Rectal smooth muscle tissue (tissue), 1 donor: Measurements from ENCODE around the gene SOCS1.

ENCODE experiments used
- H3K27ac ChIP-seq: one replicate; pipeline ENCODE4 v1.7.0; 2013; ENCODE audit warnings: low read depth, low read length, inconsistent platforms
- H3K27me3 ChIP-seq: one replicate; pipeline ENCODE4 v1.7.0; 2013; ENCODE audit warnings: low read length; ENCODE audit not compliant: control insufficient read depth, insufficient read depth
- H3K36me3 ChIP-seq: one replicate; pipeline ENCODE4 v1.7.0; 2013; ENCODE audit warnings: low read length; ENCODE audit not compliant: control insufficient read depth, insufficient read depth
- H3K4me1 ChIP-seq: one replicate; pipeline ENCODE4 v1.7.0; 2013; ENCODE audit warnings: low read length; ENCODE audit not compliant: control insufficient read depth, insufficient read depth
- H3K4me3 ChIP-seq: one replicate; pipeline ENCODE4 v1.7.0; 2013; ENCODE audit warnings: low read length
- H3K9ac ChIP-seq: one replicate; pipeline ENCODE4 v1.7.0; 2013; ENCODE audit warnings: low read length

Gene SOCS1

DNA sequence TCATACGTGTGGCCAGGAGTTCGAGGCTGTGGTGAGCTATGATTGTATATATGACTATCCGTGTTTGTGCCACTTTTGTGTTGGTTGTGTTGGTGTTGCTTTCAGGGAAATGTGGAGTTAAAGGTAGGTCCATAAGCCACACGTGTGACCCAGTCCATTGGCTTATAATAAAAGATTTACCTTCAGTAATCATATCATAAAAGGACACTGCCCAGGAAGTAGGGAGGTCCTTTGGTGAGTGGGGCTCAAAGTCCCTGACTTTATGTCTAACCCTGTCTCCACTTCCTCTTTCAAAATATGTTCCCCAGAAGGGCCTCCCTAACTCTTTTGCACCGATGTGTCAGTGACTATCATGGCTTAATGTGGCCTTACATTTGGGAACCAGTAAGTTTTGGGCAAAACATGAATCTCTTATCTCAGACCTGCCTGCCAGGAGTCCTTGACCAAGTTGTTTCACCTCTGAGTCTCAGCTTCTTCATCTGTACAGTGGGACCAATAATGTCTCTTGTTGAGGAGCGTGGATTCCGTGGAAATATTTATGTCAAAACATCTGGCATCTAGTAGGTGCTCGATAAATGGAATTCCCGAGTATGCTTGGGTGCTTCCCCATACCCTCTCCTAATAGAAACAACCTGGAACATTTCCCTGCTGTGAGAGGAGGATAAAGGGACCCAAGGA lies 8.3 kb upstream of the SOCS1 start:
- H3K27me3 ChIP-seq = no peaks in the 10 kb centered on the region
- no peaks in the 10 kb centered on the region for H3K36me3 ChIP-seq
- no peak overlapping the region for H3K27ac ChIP-seq
- no peak overlapping the region for H3K9ac ChIP-seq
- H3K4me3 ChIP-seq = no peak overlapping the region
- no peaks in the 10 kb centered on the region for H3K4me1 ChIP-seq

DNA sequence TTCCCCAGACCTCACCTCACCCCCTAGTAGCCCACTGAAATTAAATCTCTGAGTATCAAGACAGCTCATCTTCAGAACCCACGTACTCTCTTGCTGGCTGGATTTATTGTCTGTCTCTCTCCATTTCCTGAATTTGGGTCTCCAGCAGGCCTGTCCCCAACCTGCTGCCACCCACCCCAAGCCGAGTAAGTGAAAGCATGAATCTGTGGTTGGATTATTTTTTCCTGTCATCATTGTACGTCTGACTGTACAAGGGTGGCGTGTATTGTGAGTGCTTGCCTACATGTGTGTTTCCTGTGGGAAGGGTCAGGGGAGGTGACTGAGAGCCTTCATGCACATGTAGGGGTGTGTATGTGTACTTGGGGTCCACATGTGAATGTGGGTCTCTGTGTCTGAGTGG lies 7.7 kb upstream of the SOCS1 start:
- Histone ChIP-seq H3K36me3 (no peaks in the 10 kb centered on the region), H3K4me1 (no peaks in the 10 kb centered on the region), H3K9ac (no peak overlapping the region), H3K4me3 (no peak overlapping the region), H3K27me3 (no peaks in the 10 kb centered on the region), H3K27ac (no peak overlapping the region)

DNA sequence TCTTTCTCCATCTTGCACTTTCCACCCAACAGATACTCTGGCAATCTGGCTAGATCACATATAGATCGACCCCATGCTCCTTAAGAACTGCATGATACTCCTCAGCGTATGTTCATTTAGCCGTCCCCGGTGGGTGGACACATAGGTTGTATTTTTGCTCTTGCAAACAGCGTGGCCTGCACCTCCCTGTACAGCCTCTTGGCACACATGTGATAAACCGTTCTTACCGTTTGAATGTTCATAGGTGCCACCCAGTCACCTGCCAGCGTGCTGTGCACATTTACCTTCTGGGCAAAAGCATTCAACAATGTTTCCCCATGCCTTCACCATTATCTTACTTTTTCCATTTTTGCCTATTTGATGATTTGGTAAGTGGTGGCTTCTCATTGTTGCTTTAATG lies 6.9 kb upstream of the SOCS1 start:
- H3K9ac ChIP-seq = no peak overlapping the region
- no peaks in the 10 kb centered on the region for H3K27me3 ChIP-seq
- H3K36me3 ChIP-seq = no peaks in the 10 kb centered on the region
- no peak overlapping the region for H3K27ac ChIP-seq
- H3K4me3 ChIP-seq = no peak overlapping the region
- no peaks in the 10 kb centered on the region for H3K4me1 ChIP-seq

DNA sequence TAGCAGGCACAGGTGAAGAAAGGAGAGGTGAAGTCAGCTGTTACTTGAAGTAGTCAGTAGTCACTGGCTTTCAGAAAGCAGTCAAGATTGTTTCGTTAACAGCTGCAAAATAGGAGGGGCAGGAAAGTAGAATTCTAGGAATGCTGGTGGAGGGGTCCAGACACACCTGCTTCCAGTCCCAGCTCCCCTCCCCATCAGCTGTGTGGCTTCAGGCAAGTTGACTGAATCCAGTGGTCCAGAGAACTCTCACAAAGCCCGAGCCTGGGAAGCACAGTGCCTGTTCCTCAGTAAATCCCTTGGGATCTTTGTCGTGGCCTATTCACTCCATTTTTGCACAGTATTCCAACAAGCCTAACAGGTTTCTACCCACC lies 4.6 kb upstream of the SOCS1 start:
- Histone ChIP-seq H3K27ac (no peak overlapping the region), H3K36me3 (no peaks in the 10 kb centered on the region), H3K4me3 (no peak overlapping the region), H3K4me1 (no peaks in the 10 kb centered on the region), H3K9ac (no peak overlapping the region), H3K27me3 (no peaks in the 10 kb centered on the region)

DNA sequence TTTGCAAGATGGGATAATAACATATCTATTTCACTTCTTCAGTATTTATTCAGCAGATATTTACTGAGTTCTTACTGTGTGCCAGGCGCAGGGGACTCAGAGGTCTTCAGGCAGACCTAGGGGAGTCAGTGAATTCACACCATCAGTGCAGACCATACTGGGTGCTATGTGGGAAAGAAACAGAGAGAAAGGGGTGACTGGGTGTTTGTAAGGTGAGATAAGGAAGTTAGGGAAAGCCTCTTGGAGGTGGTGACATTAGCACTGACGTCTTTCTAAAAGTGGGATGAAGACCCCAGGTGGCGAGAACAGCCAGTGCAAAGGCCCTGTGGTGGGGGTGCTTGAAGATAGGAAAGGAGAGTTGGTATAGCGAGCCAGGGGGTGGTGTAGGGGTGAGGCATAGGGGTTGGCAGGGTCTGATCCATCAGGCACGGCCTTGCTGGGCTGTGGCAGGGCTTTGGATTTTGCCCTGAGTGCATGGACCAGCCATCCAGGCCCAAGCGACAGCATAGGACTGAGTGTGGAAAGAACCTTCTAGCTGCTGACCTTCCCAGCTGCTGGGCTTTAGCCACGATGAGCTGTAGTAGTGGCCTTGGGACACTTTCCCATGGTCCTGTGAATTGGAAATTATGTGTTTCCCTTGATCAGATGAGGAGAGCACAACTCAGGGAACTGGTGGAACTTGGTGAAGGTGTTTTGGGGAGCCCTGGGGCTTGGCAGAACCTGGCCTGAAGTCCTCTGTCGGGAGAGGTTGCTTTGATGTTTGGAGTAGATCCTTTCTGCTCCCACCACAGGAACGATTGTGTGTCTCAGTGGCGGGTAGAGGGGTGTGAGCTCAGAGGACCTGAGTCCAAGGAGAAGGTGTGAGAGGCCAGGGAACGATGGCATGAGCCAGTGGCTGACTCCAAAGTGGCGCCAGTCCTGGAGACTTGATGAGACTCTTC lies 3.9 kb upstream of the SOCS1 start:
- H3K27me3 ChIP-seq = no peaks in the 10 kb centered on the region
- H3K4me3 ChIP-seq = no peak overlapping the region
- H3K27ac ChIP-seq = no peak overlapping the region
- H3K9ac ChIP-seq = no peak overlapping the region
- H3K4me1 ChIP-seq = no peaks in the 10 kb centered on the region
- H3K36me3 ChIP-seq = no peaks in the 10 kb centered on the region

DNA sequence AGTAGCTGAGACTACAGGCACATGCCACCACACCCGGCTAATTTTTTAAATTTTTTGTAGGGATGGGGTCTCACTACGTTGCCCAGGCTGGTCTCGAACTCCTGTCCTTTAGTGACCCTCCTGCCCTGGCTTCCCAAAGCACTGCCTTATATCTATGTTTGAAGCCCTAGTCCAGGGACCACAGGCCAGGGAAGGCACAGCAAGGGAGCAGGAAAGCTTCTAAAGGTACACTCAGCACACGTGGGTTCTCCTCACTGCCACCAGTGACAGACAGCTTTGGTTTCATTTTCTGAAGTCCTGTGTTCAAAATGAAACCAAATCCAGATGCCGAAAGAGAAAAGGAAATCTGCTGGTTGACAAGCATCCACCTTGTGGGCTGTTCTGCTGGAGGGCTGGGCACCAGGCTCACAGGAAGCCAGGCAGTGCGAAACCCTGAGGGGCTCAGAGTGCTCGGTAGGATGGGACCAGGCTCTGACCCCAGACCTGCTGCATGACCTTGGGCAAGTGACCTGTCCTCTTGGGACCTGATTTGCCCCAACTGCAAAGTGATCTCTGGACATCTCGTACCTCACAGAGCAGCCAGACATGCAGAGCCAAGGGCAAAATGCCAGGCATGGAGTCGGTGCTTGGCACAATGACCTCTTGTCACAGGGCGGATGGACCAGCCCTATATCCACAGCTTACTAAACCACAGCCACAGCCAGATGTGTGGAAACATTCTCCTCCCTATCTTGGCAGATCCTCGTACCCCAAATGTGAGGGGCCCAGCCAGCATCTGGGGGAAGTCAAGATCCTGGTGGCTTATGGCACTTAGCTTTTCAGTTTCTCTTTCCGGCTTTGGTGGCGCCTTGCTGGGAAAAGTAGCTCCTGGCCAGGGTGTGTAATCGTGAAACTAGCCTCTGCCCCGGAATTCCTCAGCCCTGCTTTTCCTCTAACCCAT lies 2.8 kb upstream of the SOCS1 start:
- Histone ChIP-seq H3K27me3 (no peaks in the 10 kb centered on the region), H3K9ac (no peak overlapping the region), H3K4me3 (peak overlapping the region; percentile 29), H3K4me1 (no peaks in the 10 kb centered on the region), H3K36me3 (no peaks in the 10 kb centered on the region), H3K27ac (no peak overlapping the region)

DNA sequence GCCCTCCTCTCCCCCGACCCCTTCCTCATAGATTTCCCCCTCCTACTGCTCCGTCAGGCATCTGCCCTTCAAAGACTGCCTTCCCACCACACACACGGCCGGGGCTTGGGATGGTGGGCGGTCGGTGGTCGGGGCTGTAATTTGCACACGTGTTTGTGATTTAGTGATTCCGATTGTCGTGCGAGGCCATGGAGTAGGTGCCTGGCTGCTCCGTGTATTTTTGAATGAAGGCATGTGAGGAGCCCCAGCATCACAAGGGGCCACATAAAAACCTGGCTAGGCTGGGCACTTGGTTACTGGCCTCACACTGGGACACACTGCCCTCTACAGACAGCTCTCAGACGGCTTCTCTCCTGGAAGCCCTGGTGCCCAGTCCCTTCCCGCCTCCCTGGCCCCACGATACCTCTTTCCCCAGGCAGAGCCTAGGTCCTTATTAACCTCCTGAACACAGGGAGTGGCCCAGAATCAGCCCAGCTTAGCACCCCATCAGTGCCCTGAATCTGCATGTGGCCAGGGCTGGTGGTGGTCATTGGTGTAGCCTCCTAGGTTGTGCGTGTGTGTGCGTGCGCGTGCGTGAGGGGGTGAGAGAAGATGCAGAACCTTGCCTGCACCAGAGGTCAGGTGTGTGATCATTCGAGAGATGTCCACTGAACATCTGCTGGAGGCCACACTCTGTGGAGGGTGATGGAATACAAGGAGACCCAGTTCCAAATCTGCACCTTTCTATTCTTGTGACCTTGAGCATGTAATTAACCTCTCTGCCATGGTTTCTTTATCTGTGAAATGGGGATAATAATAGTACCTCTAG lies 1.3 kb upstream of the SOCS1 start:
- H3K9ac ChIP-seq = no peak overlapping the region
- no peaks in the 10 kb centered on the region for H3K36me3 ChIP-seq
- no peaks in the 10 kb centered on the region for H3K27me3 ChIP-seq
- no peaks in the 10 kb centered on the region for H3K4me1 ChIP-seq
- H3K4me3 ChIP-seq = peak overlapping the region; percentile 83
- H3K27ac ChIP-seq = peak overlapping the region; percentile 98

DNA sequence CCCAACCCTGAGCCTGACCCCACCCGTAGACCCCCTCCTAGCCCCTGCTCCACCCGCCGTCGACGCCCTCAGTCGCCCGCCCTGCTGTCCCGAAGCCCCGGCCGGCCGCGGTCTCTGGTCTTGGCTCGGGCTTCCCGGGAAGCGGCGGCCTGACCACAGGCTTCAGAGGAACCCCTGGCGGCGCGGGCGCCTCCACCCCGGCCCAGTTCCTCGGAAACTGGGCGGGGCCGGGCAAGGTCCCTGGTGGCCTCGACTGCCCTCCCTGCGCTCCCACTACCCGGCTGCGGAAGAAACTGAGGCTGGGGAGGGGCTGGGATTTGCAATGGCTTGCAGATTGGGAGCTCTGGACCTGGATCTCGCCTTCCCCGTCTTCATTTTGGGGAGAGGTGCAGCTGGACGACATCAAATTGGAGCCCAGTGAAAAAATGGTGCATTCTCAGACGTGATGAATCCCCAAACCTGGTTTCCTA lies 692 bp upstream of the SOCS1 start:
- Histone ChIP-seq H3K4me1 (no peaks in the 10 kb centered on the region), H3K36me3 (no peaks in the 10 kb centered on the region), H3K9ac (peak overlapping the region; percentile 95), H3K4me3 (peak overlapping the region; percentile 83), H3K27me3 (no peaks in the 10 kb centered on the region), H3K27ac (peak overlapping the region; percentile 98)

DNA sequence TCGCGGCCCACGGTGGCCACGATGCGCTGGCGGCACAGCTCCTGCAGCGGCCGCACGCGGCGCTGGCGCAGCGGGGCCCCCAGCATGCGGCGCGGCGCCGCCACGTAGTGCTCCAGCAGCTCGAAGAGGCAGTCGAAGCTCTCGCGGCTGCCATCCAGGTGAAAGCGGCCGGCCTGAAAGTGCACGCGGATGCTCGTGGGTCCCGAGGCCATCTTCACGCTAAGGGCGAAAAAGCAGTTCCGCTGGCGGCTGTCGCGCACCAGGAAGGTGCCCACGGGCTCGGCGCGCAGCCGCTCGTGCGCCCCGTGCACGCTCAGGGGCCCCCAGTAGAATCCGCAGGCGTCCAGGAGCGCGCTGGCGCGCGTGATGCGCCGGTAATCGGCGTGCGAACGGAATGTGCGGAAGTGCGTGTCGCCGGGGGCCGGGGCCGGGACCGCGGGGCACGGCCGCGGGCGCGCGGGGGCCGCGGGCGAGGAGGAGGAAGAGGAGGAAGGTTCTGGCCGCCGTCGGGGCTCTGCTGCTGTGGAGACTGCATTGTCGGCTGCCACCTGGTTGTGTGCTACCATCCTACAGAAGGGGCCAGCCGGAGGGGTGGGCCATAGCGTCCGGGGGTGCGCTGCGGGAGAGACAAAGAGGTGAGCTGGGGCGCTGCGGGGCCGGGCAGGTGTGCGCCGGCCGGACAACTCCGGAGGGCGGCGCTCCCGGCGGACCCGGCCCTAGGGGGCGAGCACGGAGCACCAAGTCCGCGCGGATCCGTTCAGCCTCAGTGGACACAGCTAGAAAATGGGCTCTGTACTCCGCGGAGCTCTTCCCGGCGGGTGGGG lies 879 bp downstream of the SOCS1 start:
- Histone ChIP-seq H3K4me1 (no peaks in the 10 kb centered on the region), H3K27me3 (no peaks in the 10 kb centered on the region), H3K9ac (no peak overlapping the region), H3K4me3 (peak overlapping the region; percentile 76), H3K27ac (peak overlapping the region; percentile 17), H3K36me3 (no peaks in the 10 kb centered on the region)

DNA sequence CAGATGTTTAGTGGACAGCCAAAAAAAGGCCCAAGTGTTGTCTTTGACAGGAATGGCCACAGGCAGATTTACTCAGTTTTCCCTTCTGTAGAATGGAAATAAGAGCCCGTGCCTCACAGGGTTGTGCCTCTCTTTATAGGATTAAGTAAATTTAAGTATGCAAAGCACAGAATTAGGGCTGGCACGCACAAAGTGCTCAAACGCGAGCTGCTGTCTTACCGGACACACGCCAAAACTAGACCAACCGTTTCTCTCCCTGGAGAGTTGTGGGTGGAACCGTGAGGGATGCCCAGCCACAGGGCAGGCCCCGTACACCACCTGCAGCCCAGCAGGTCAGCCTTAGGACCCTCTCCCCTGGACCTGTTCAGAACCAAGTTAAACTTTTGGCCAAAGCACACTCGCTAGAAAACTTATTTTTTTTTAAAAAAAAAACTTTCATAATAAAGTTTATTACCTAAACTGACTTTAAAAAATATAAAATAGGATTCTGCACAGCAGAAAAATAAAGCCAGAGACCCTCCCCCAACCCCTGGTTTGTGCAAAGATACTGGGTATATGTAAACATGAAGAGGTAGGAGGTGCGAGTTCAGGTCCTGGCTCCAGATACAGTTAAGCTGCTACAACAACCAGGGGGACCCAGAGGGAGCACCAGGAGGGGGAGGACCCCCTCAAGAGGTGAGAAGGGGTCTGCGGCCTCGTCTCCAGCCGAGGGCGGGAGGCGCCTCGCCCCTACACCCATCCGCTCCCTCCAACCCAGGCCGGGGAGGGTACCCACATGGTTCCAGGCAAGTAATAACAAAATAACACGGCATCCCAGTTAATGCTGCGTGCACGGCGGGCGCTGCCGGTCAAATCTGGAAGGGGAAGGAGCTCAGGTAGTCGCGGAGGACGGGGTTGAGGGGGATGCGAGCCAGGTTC lies 1.8 kb downstream of the SOCS1 start:
- H3K4me3 ChIP-seq = peak overlapping the region; percentile 76
- H3K36me3 ChIP-seq = no peaks in the 10 kb centered on the region
- H3K27me3 ChIP-seq = no peaks in the 10 kb centered on the region
- H3K9ac ChIP-seq = no peak overlapping the region
- H3K4me1 ChIP-seq = no peaks in the 10 kb centered on the region
- no peak overlapping the region for H3K27ac ChIP-seq
